ENCODE data around the gene TMEM119.
"Not testable (repeated sequence)": the region's sequence is repeated elsewhere in the genome, so short reads cannot be mapped to it uniquely, and the experiment has no call there.

The TMEM119 gene

GRCh38 chr12:108638997-108639822, 41.3 kb upstream of the TMEM119 start:
- FAIRE-seq: no peak

GRCh38 chr12:108638141-108638827, 40.4 kb upstream of the TMEM119 start:
- DNase-seq (ENCODE audit: insufficient read length, low spot score) (no peak), FAIRE-seq (no peak)

More at GRCh38 chr12:108638997-108639822, 41.3 kb upstream of the TMEM119 start:
- no peak for TF ChIP-seq POLR2A (IDR thresholded peaks at IDR 0.05; ENCODE audit: low read depth, low read length)
- DNase-seq (ENCODE audit: insufficient read length, low spot score): no peak

GRCh38 chr12:108637222-108637971, 39.5 kb upstream of the TMEM119 start:
- TF ChIP-seq POLR2A (IDR thresholded peaks at IDR 0.05; ENCODE audit: low read depth, low read length): no peak
- DNase-seq (ENCODE audit: insufficient read length, low spot score): no peak
- no peak for FAIRE-seq

More at GRCh38 chr12:108638141-108638827, 40.4 kb upstream of the TMEM119 start:
- TF ChIP-seq POLR2A (IDR thresholded peaks at IDR 0.05; ENCODE audit: low read depth, low read length): no peak

- no peak for TF ChIP-seq POLR2A (IDR thresholded peaks at IDR 0.05; ENCODE audit: low read depth, low read length)
- FAIRE-seq: no peak
- no peak for DNase-seq (ENCODE audit: insufficient read length, low spot score)
Observed at GRCh38 chr12:108635997-108636808, 38.3 kb upstream of the TMEM119 start.

DNA sequence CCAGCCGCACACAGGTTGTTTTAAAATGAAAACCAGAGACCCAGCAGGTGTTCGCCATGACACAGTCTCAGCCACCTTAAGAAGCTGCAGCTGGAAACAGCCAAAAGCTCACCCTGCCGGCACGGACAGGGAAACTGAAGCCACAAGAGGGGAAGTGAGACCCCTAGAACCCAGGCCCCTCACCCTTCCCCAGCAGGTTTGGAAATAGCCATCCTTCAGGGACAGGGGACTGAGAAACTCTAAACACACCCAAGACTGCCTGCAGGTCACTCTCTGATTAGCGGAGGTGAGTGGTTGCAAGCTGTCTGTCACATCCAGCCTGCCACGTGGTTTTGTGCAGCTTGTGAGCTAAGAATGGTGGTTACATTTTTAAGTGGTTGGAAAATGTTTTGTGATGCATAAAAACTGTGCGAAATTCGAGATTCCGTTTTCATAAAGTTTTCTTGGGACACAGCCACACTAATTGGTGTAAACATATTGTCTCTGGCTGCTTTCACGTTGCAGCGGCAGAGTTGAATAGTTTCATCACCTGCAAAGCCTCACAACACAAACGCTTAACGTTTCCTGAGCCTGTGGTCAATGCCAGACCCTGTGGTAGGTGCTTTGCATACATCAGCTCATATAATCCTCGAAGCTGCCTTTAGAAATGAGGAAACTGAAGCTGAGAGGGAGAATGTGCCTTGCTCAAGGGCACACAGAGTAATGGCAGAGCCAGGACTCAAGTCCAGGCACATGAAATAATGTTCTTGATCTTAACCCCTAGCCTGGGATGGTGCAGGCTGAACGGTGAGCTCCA, 37.5 kb upstream of the TMEM119 start:
- DNase-seq (ENCODE audit: insufficient read length, low spot score) (no peak), FAIRE-seq (no peak)
- TF ChIP-seq POLR2A (IDR thresholded peaks at IDR 0.05; ENCODE audit: low read depth, low read length): no peak

- TF ChIP-seq POLR2A (IDR thresholded peaks at IDR 0.05; ENCODE audit: low read depth, low read length): no peak
- no peak for DNase-seq (ENCODE audit: insufficient read length, low spot score)
- no peak for FAIRE-seq
Observed at GRCh38 chr12:108634341-108634751, 36.5 kb upstream of the TMEM119 start.

DNA sequence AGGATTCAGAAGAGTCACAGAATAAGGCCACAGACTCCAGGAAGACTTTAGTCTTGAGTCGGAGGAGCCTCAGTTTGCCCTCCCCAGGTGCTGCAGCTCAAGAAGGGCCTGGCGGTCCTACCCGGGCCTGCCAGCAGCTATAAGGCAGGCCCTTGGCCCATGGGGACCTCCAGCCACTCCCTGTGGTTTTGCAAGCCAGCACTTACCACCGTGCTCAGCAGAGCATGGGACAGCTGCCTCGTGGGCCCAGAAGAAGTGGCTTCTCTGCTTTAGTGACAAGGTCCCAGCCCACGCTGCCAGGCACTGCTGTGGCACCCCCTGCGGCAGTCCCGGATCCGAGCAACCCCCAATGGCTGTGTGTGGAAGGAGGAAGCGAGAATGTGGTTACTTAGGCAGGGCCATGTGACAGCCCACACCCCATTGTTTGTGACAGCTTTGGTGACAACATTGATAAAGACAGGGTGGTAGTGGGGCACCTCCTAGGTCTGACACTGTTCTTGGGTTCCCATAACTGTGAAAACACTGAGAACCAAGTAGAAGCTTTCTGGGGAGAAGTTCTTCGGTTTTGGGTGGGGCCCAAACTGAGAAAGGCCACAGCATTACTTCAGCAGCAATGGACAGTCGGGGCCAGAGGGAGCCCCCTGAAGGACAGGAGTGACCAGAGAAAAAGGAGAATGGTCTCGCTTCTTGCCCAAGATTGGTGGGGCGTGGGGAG, 35.8 kb upstream of the TMEM119 start, which contains the start of gene SELPLG:
Gene SELPLG, minus strand, starts transcription at position 361 of the 715 bp plus-strand sequence. CDS start 9,587 bp downstream, outside the sequence.
- DNase-seq (ENCODE audit: insufficient read length, low spot score) (no peak), FAIRE-seq (no peak)
- TF ChIP-seq POLR2A (IDR thresholded peaks at IDR 0.05; ENCODE audit: low read depth, low read length): no peak

DNA sequence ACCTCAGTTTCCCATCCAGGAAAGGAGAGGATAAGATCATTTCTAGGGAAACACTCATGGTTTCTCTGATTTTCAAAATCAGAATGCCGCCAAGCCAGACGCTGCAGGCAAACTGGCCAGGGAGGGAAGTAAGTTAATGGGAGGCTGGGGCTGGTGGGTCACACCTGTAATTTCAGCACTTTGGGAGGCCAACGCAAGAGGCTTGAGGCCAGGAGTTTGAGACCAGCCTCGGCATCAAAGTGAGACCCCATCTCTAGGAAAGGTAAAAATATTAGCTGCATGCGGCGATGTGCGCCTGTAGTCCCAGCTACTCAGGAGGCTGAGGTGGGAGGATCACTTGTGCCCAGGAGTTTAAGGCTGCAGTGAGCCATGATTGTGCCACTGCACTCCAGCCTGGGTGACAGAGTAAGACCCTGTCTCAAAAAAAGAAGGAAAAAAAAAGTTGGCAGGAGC, 35.2 kb upstream of the TMEM119 start:
- TF ChIP-seq POLR2A (IDR thresholded peaks at IDR 0.05; ENCODE audit: low read depth, low read length): no peak
- no peak for FAIRE-seq
- no peak for DNase-seq (ENCODE audit: insufficient read length, low spot score)

- not testable (repeated sequence) for DNase-seq (ENCODE audit: insufficient read length, low spot score); FAIRE-seq
Observed at GRCh38 chr12:108631261-108631660, 33.4 kb upstream of the TMEM119 start.

DNA sequence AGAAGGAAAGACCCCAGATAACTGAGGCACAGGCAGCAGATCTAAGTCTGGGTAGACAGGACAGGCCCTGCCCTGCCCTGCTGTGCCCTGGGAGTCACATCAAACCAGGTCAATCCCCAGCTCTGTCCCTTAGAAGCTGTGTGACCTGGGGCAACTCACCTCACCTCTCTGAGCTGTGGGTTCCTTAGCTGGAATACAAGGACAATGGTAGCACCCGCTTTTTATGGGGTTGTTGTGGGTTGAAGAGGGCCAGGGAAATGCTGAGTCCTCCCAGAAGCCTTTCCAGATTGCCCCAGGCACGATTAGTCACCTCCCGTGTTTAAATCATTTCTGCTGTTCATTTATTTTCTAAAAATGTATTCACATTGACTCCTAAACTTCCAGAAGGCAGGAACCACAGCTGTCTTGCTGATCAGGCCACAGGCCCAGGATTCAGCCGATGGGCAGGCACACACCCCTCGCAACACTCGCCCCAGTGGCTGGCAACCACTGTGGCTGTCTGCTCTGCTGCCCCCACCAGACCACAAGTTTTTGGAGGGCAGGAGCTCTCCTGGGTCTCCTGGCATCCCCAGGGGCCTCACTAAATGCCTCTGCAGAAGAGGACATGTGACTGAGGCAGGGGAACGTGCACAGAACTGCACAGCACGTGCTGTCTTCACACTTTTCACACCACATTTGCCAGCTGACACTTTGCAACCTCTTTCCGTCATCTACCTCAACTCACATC, 32.8 kb upstream of the TMEM119 start:
- FAIRE-seq (peak; percentile 77), DNase-seq (ENCODE audit: insufficient read length, low spot score) (no peak)
- TF ChIP-seq POLR2A (IDR thresholded peaks at IDR 0.05; ENCODE audit: low read depth, low read length): no peak; the same call in 1 of the 2 replicates

DNA sequence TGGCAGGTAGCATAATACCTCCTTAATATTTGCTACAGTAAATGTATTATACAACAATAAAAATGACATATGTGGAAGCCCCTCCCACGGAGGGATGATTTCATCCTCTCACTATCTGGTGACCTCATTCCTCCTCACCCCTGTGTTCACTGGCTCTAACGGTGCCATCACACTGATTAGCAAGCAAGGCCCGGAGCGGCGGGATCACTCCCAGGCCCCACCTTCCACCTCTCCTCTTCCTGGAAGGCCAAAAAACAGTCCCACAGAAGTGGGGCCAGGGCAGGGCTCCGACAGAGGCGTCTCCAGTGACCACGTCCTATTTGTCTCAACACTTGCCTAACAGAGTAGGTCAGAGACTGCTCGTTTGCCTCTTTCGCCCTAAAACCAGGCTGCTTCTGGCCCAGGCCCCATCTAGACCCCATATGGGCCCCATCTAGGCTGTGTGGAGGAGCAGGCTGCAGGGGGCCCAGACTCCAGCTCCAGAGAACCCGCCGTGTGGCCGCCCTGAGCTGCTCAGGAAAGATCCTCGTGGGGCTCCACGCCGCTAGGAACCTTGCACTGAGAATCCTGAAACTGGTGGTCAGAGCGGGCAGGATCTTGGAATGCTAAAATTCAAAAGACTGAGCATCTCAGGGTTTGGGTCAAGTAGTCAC, 32.1 kb upstream of the TMEM119 start:
- FAIRE-seq: peak; percentile 70
- peak; percentile 10; the same call in 1 of the 2 replicates for TF ChIP-seq POLR2A (IDR thresholded peaks at IDR 0.05; ENCODE audit: low read depth, low read length)
- DNase-seq (ENCODE audit: insufficient read length, low spot score): no peak
